Endothelial cell of umbilical vein (primary cell): Measurements from ENCODE around the gene ANKS1B. TPM values are rescaled to one million over a fixed set of nuclear protein-coding genes. Genes with fewer than 3 reads are reported as not detected.

Source experiments
- BruUV-seq: library from RNA; stranded (reverse); fragments of 400-500 nt; replicated peaks from 2 replicates; lab custom pipeline; 2021; lab: Mats Ljungman, UMichigan
- CTCF ChIA-PET: fragments of 300-600, 350-600 bp; sonication (Branson Sonifier 250); formaldehyde crosslinking; loops from one replicate; lab custom pipeline; 2021; ENCODE audit warnings: antibody characterized with exemption, inconsistent platforms; lab: Charles Lee
- POLR2A ChIA-PET: fragments of 300-600, 350-600 bp; sonication (Branson Sonifier 250); formaldehyde crosslinking; loops from one replicate; lab custom pipeline; 2021; ENCODE audit warnings: antibody characterized with exemption, inconsistent platforms; lab: Charles Lee
- DNase-seq: peaks from one replicate; pipeline ENCODE4 v3.0.0-alpha.2; 2011; ENCODE audit warnings: low read depth, low spot score
- FAIRE-seq: peaks from 2 replicates; lab custom pipeline; 2011; peaks lifted over from hg19 to GRCh38; lab: Jason Lieb, UNC
- H2AFZ ChIP-seq: 2 replicates; pipeline ENCODE4 v1.6.0; 2012; ENCODE audit warnings: low read depth, low read length, control low read depth, inconsistent platforms
- H3K27ac ChIP-seq: 2 replicates; pipeline ENCODE4 v1.5.1; 2011; ENCODE audit warnings: low read depth, mild to moderate bottlenecking, control low read depth, low read length, moderate library complexity; ENCODE audit not compliant: insufficient read depth
- H3K27me3 ChIP-seq, 2 experiments: 2 replicates each; pipeline versions ENCODE4 v1.6.0 to v1.6.1; 2011; ENCODE audit warnings: low read length in 2 of 2, mixed read lengths in 1 of 2; ENCODE audit not compliant: control insufficient read depth in 2 of 2, insufficient read depth in 2 of 2
- H3K36me3 ChIP-seq, 2 experiments: 2 replicates in 1 of 2; 3 replicates in 1 of 2; pipeline ENCODE4 v1.5.1; 2011; ENCODE audit warnings: low read length in 2 of 2, mild to moderate bottlenecking in 1 of 2, moderate library complexity in 1 of 2; ENCODE audit not compliant: control insufficient read depth in 2 of 2, insufficient read depth in 2 of 2; ENCODE audit errors: extremely low read depth in 1 of 2
- H3K4me1 ChIP-seq: 3 replicates; pipeline ENCODE4 v1.5.1; 2011; ENCODE audit warnings: mild to moderate bottlenecking, low read length; ENCODE audit not compliant: control insufficient read depth, insufficient read depth; ENCODE audit errors: extremely low read depth
- H3K4me2 ChIP-seq: 2 replicates; pipeline ENCODE4 v1.6.1; 2011; ENCODE audit warnings: low read length, control low read depth, mixed read lengths; ENCODE audit not compliant: insufficient read depth
- H3K4me3 ChIP-seq, 3 experiments: fragments of 200-600 bp in 1 of 3; sonication (generic), shearing (Covaris generic) in 1 of 3; replicated peaks in 1 of 3; 2 replicates each; pipeline ENCODE4 v1.5.1; 2011 to 2016; ENCODE audit warnings: control low read depth in 3 of 3, low read length in 3 of 3, mild to moderate bottlenecking in 2 of 3, inconsistent platforms in 1 of 3, low read depth in 1 of 3, moderate library complexity in 1 of 3; ENCODE audit not compliant: insufficient read depth in 1 of 3
- H3K79me2 ChIP-seq: 2 replicates; pipeline ENCODE4 v1.6.0; 2012; ENCODE audit warnings: low read length, inconsistent platforms; ENCODE audit not compliant: control insufficient read depth, insufficient read depth
- H3K9ac ChIP-seq: replicated peaks from 2 replicates; pipeline ENCODE3; 2011; ENCODE audit warnings: low read length, control low read depth; ENCODE audit not compliant: insufficient read depth; ENCODE audit errors: extremely low read depth
- H3K9me1 ChIP-seq: replicated peaks from 3 replicates; pipeline ENCODE4 v1.6.0; 2011; ENCODE audit warnings: mild to moderate bottlenecking, low read length; ENCODE audit not compliant: control insufficient read depth, insufficient read depth; ENCODE audit errors: extremely low read depth
- H3K9me3 ChIP-seq: replicated peaks from 2 replicates; pipeline ENCODE4 v1.5.1; 2012; ENCODE audit warnings: low read length, inconsistent platforms; ENCODE audit not compliant: control insufficient read depth, insufficient read depth
- H4K20me1 ChIP-seq: replicated peaks from 2 replicates; pipeline ENCODE3; 2011; ENCODE audit warnings: mild to moderate bottlenecking, low read length; ENCODE audit not compliant: control insufficient read depth, insufficient read depth; ENCODE audit errors: extremely low read depth
- EZH2 ChIP-seq: IDR thresholded peaks from 2 replicates; pipeline ENCODE4 v1.6.1; 2012; ENCODE audit warnings: borderline replicate concordance, low read depth, mild to moderate bottlenecking, moderate library complexity, low read length, inconsistent platforms; ENCODE audit not compliant: severe bottlenecking
- FOS ChIP-seq: IDR thresholded peaks from 2 replicates; pipeline ENCODE4 v1.6.1; 2011; ENCODE audit warnings: mild to moderate bottlenecking, low read length, moderate library complexity, borderline replicate concordance; ENCODE audit not compliant: insufficient read depth
- GATA2 ChIP-seq: IDR thresholded peaks from 2 replicates; pipeline ENCODE4 v1.7.0; 2011; ENCODE audit warnings: low read depth, mild to moderate bottlenecking, moderate library complexity, mixed read lengths, low read length; ENCODE audit not compliant: insufficient read length, insufficient read depth
- JUN ChIP-seq: IDR thresholded peaks from 2 replicates; pipeline ENCODE4 v1.6.1; 2011; ENCODE audit warnings: borderline replicate concordance, low read depth; ENCODE audit not compliant: insufficient read length, insufficient read depth
- MAX ChIP-seq: IDR thresholded peaks from 2 replicates; pipeline ENCODE4 v1.6.1; 2011; ENCODE audit not compliant: insufficient read depth, insufficient read length
- MYC ChIP-seq: IDR thresholded peaks from one replicate; pipeline ENCODE4 v1.6.1; 2011; ENCODE audit warnings: mild to moderate bottlenecking, low read depth, low read length
- POLR2A ChIP-seq: IDR thresholded peaks from 2 replicates; pipeline ENCODE4 v1.6.1; 2012; ENCODE audit warnings: low read depth, mild to moderate bottlenecking, control low read depth, low read length
- POLR2AphosphoS5 ChIP-seq: IDR thresholded peaks from 2 replicates; pipeline ENCODE4 v1.6.1; 2012; ENCODE audit warnings: low read depth, mild to moderate bottlenecking, control low read depth, low read length, moderate library complexity; ENCODE audit not compliant: insufficient read depth
- dilution Hi-C: fragments of 300-500 bp; cut with MboI; formaldehyde crosslinking; loops from one replicate; pipeline ENCODE4 v1.15.0; 2019; ENCODE audit warnings: low sequenced_read_pairs; ENCODE audit not compliant: extremely low pct_ligation_motif_present
- intact Hi-C: fragments of 100-400 bp; cut with micrococcal nuclease; formaldehyde crosslinking; loops from one replicate; pipeline ENCODE4 v1.10.0; 2022
- polyA plus RNA-seq, 4 experiments: library from polyadenylated mRNA; depleted of rRNA in 3 of 4; stranded (reverse) in 3 of 4; unstranded in 1 of 4; fragments of >200 nt; gene quantifications; 2 replicates each; pipeline versions ENCODE4 v1.2.1 to v1.2.3, GENCODE V29; 2011 to 2012; ENCODE audit warnings: missing spikeins in 1 of 4
- total RNA-seq: library from RNA; stranded (reverse); gene quantifications from 2 replicates; pipeline ENCODE4 v1.2.3, GENCODE V29; 2021
- TF ChIP-seq, protein P1 (sequence below), 2 donors: IDR thresholded peaks; 1 replicate in 1 of 2; 2 replicates in 1 of 2; pipeline ENCODE4 v1.5.1; 2011; ENCODE audit warnings: low read length in 2 of 2, mild to moderate bottlenecking in 2 of 2, moderate library complexity in 2 of 2, control low read depth in 1 of 2, inconsistent platforms in 1 of 2, low read depth in 1 of 2; ENCODE audit not compliant: insufficient read depth in 1 of 2; ENCODE audit errors: extremely low read depth in 1 of 2

Gene ANKS1B
- total and polyA plus RNA-seq, 2 donors (not counting 3 experiments of a cell fraction or from before 2014, with no cell fraction given), result 0.15 to 0.38 TPM

DNA sequence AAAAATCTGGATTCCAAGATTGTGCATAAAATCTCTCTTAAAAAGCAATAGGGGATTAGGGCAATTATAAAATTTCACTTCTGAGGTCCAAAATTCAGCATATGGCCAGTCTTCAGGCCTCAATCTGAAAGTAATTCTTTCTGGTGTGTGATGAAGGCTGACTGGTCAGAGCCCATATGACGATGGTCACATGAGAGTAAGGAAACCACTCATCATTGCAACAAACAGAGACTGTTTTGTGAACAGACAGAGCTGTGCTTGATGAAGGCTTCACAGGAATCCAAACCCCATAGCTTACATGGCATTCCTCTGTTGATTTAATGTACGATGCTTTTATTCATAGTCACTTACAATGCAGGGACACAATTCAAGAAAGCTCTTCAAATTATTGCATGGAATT lies 1101.5 kb downstream of the ANKS1B start:
- Histone ChIP-seq H2AFZ (no peak overlapping the region), H4K20me1 (no peaks in the 10 kb centered on the region), H3K36me3 (no peaks in the 10 kb centered on the region), H3K4me2 (no peak overlapping the region), H3K4me1 (no peaks in the 10 kb centered on the region), H3K4me3 (no peak overlapping the region), H3K79me2 (no peaks in the 10 kb centered on the region), H3K27ac (no peak overlapping the region), H3K27me3 (peaks cover 0 to 5% of the 10 kb centered on the region in 2 experiments), H3K9me3 (no peaks in the 10 kb centered on the region), H3K9ac (no peak overlapping the region), H3K9me1 (no peaks in the 10 kb centered on the region)
- TF ChIP-seq MAX (no peak), POLR2A (no peak), EZH2 (no peak)
- TF ChIP-seq, protein P1, sequence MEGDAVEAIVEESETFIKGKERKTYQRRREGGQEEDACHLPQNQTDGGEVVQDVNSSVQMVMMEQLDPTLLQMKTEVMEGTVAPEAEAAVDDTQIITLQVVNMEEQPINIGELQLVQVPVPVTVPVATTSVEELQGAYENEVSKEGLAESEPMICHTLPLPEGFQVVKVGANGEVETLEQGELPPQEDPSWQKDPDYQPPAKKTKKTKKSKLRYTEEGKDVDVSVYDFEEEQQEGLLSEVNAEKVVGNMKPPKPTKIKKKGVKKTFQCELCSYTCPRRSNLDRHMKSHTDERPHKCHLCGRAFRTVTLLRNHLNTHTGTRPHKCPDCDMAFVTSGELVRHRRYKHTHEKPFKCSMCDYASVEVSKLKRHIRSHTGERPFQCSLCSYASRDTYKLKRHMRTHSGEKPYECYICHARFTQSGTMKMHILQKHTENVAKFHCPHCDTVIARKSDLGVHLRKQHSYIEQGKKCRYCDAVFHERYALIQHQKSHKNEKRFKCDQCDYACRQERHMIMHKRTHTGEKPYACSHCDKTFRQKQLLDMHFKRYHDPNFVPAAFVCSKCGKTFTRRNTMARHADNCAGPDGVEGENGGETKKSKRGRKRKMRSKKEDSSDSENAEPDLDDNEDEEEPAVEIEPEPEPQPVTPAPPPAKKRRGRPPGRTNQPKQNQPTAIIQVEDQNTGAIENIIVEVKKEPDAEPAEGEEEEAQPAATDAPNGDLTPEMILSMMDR (IDR thresholded peaks at IDR 0.05; ENCODE audit: extremely low read depth in 1 of 2, insufficient read depth in 1 of 2, low read depth in 1 of 2, low read length in 2 of 2), result no peak
- BruUV-seq, result no TSS peak
- FAIRE-seq (no peak), DNase-seq (no peak)
- POLR2A ChIA-PET, result no interaction called here
- CTCF ChIA-PET, result interaction anchor here (1.4 kb wide), 1 partner anchor 12 kb away, joined by 4 read pairs; no protein-coding TSS in a partner anchor
- dilution Hi-C loops, result no loop called here
- intact Hi-C loops, result no loop called here

DNA sequence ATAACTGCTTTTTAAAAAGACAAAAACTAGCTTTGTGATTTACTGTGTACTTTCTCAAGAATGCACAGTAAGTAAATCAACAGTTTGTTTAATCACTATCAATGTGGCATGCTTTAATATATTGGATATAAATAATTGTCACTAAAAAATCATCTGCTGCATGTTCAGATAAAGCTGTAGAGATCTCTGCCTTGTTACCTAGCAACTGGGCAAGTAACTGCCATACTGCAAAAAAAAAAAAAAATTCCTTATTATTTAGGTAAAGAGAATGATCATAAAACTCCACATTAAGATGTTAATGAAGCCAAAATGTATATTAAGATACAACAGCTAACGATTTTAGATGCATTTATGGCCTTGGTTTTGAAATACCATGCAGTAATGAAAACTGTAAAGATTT lies 1102.2 kb downstream of the ANKS1B start:
- Histone ChIP-seq H3K9ac (no peak overlapping the region), H3K9me3 (no peaks in the 10 kb centered on the region), H3K27me3 (peaks cover 0 to 5% of the 10 kb centered on the region in 2 experiments), H3K9me1 (no peaks in the 10 kb centered on the region), H3K4me2 (no peak overlapping the region), H2AFZ (no peak overlapping the region), H4K20me1 (no peaks in the 10 kb centered on the region), H3K27ac (no peak overlapping the region), H3K4me3 (no peak overlapping the region), H3K79me2 (no peaks in the 10 kb centered on the region), H3K36me3 (no peaks in the 10 kb centered on the region), H3K4me1 (no peaks in the 10 kb centered on the region)
- CTCF ChIA-PET, result no interaction called here
- dilution Hi-C loops (no loop called here), intact Hi-C loops (no loop called here)
- DNase-seq (no peak), FAIRE-seq (no peak)
- POLR2A ChIA-PET, result no interaction called here
- no TSS peak for BruUV-seq
- no peak for TF ChIP-seq MAX
- no peak for TF ChIP-seq MYC
- TF ChIP-seq GATA2, result no peak
- no peak for TF ChIP-seq POLR2A
- no peak for TF ChIP-seq POLR2AphosphoS5
- TF ChIP-seq JUN, result no peak
- TF ChIP-seq FOS, result no peak
- no peak for TF ChIP-seq EZH2
- TF ChIP-seq, protein P1 (IDR thresholded peaks at IDR 0.05; ENCODE audit: extremely low read depth in 1 of 2, insufficient read depth in 1 of 2, low read depth in 1 of 2, low read length in 2 of 2), result no peak
